GM12878 (cell line): ENCODE measurements around the gene MXI1. TPM values are rescaled to one million over a fixed set of nuclear protein-coding genes. Genes with fewer than 3 reads are reported as not detected.

Experiments used
- ATAC-seq: fragments of 200-7000 bp; cut with Tn5 transposase; 3 replicates; pipeline ENCODE4 v1.9.1; 2020; ENCODE audit warnings: mild to moderate bottlenecking, moderate library complexity
- BruUV-seq: library from RNA; stranded (reverse); fragments of 400-500 nt; replicated peaks from 2 replicates; lab custom pipeline; 2021; lab: Mats Ljungman, UMichigan
- CTCF ChIA-PET: fragments of 300-600 bp; sonication (Branson Sonifier 250); formaldehyde crosslinking; extraction: SDS; loops from one replicate; lab custom pipeline; 2021; ENCODE audit warnings: inconsistent platforms; lab: Yijun Ruan, JAX
- POLR2A ChIA-PET: fragments of 350-600 bp; formaldehyde crosslinking; extraction: SDS; loops from one replicate; lab custom pipeline; 2021; ENCODE audit warnings: inconsistent platforms; lab: Charles Lee
- RAD21 ChIA-PET: fragments of 300-600 bp; sonication (Branson Sonifier 250); formaldehyde crosslinking; loops from one replicate; lab custom pipeline; 2023; ENCODE audit warnings: antibody characterized with exemption; ENCODE audit not compliant: unreplicated experiment; lab: Charles Lee
- SMC1A ChIA-PET: fragments of 300-600 bp; sonication (Branson Sonifier 250); formaldehyde crosslinking; loops from one replicate; lab custom pipeline; 2023; ENCODE audit not compliant: unreplicated experiment, uncharacterized antibody; lab: Charles Lee
- DNase-seq: peaks from one replicate; pipeline ENCODE4 v3.0.0-alpha.2; 2011; ENCODE audit warnings: low read depth, low spot score
- FAIRE-seq: peaks from 3 replicates; lab custom pipeline; 2011; peaks lifted over from hg19 to GRCh38; lab: Jason Lieb, UNC
- H2AFZ ChIP-seq: 2 replicates; pipeline ENCODE4 v1.6.0; 2011; ENCODE audit warnings: low read depth, low read length, control low read depth; ENCODE audit not compliant: control insufficient read depth
- H3K27ac ChIP-seq: 2 replicates; pipeline ENCODE4 v1.5.1; 2011; ENCODE audit warnings: control low read depth; ENCODE audit not compliant: control insufficient read depth, insufficient read depth
- H3K27me3 ChIP-seq, 2 experiments: replicated peaks in 1 of 2; 2 replicates each; pipeline versions ENCODE4 v1.6.0 to v1.6.1; 2011; ENCODE audit warnings: low read length in 1 of 2; ENCODE audit not compliant: control insufficient read depth in 2 of 2, insufficient read depth in 2 of 2
- H3K36me3 ChIP-seq, 2 experiments: 2 replicates each; pipeline ENCODE4 v1.5.1; 2011; ENCODE audit warnings: low read length in 1 of 2; ENCODE audit not compliant: control insufficient read depth in 2 of 2, insufficient read depth in 2 of 2
- H3K4me1 ChIP-seq: 2 replicates; pipeline ENCODE4 v1.6.1; 2011; ENCODE audit warnings: mild to moderate bottlenecking, low read length, moderate library complexity, mixed read lengths; ENCODE audit not compliant: control insufficient read depth, insufficient read depth
- H3K4me2 ChIP-seq: 2 replicates; pipeline ENCODE4 v1.6.0; 2011; ENCODE audit warnings: control low read depth; ENCODE audit not compliant: control insufficient read depth, insufficient read depth
- H3K4me3 ChIP-seq: fragments of 200-600 bp; sonication (generic); 2 replicates; pipeline ENCODE4 v1.5.1; 2016
- H3K79me2 ChIP-seq: 2 replicates; pipeline ENCODE4 v1.6.0; 2011; ENCODE audit warnings: low read length; ENCODE audit not compliant: control insufficient read depth, insufficient read depth
- H3K9ac ChIP-seq: 2 replicates; pipeline ENCODE4 v1.8.0; 2011; ENCODE audit warnings: low read length, control low read depth, mixed read lengths; ENCODE audit not compliant: control insufficient read depth, insufficient read depth
- H3K9me3 ChIP-seq: replicated peaks from 3 replicates; pipeline ENCODE4 v1.5.1; 2011; ENCODE audit warnings: mild to moderate bottlenecking, low read length; ENCODE audit not compliant: control insufficient read depth, insufficient read depth
- H4K20me1 ChIP-seq: 2 replicates; pipeline ENCODE4 v1.6.0; 2011; ENCODE audit not compliant: control insufficient read depth, insufficient read depth
- IKZF2 ChIP-seq, 2 experiments: fragments of 450-650 bp; IDR thresholded peaks; 2 replicates each; pipeline ENCODE4 v1.6.1; 2017; ENCODE audit warnings: mild to moderate bottlenecking in 2 of 2, moderate library complexity in 2 of 2
- MLLT1 ChIP-seq: fragments of 450-650 bp; IDR thresholded peaks from 2 replicates; pipeline ENCODE4 v1.6.1; 2016; ENCODE audit warnings: mild to moderate bottlenecking
- NBN ChIP-seq: fragments of 450-650 bp; IDR thresholded peaks from 2 replicates; pipeline ENCODE4 v1.6.1; 2016
- NKRF ChIP-seq: fragments of 450-650 bp; conservative IDR thresholded peaks from 2 replicates; pipeline ENCODE4 v1.6.1; 2017; ENCODE audit warnings: mild to moderate bottlenecking, moderate library complexity
- RAD21 ChIP-seq: IDR thresholded peaks from 2 replicates; pipeline ENCODE4 v1.6.1; 2011; ENCODE audit warnings: mild to moderate bottlenecking, low read depth, low read length, moderate library complexity; ENCODE audit not compliant: insufficient read depth
- SMC3 ChIP-seq: IDR thresholded peaks from 2 replicates; pipeline ENCODE4 v1.6.1; 2011; ENCODE audit warnings: low read length, improper control_type of control experiment, borderline replicate concordance
- SPI1 ChIP-seq: IDR thresholded peaks from 2 replicates; pipeline ENCODE4 v1.6.1; 2011; ENCODE audit warnings: low read depth, mild to moderate bottlenecking, low read length, moderate library complexity, borderline replicate concordance; ENCODE audit not compliant: insufficient read depth
- TAF1 ChIP-seq: IDR thresholded peaks from 2 replicates; pipeline ENCODE4 v1.6.1; 2011; ENCODE audit warnings: mild to moderate bottlenecking, low read depth, low read length, borderline replicate concordance
- TBL1XR1 ChIP-seq: IDR thresholded peaks from 2 replicates; pipeline ENCODE4 v1.6.1; 2012; ENCODE audit warnings: low read depth, low read length, improper control_type of control experiment
- WGBS: methylation state at CpG from one replicate; pipeline ENCODE4 v1.1.6; 2016; ENCODE audit warnings: low lambda C conversion rate; ENCODE audit not compliant: insufficient replicate concordance, insufficient coverage; ENCODE audit errors: missing lambda C conversion rate; 5-methylcytosine and 5-hydroxymethylcytosine counted together
- in situ Hi-C: fragments of 300-500 bp; cut with MboI; formaldehyde crosslinking; loops from 9 replicates; pipeline ENCODE4 v1.14.3; 2018; ENCODE audit warnings: mixed read lengths
- intact Hi-C: fragments of 100-400 bp; cut with micrococcal nuclease; formaldehyde crosslinking; loops from one replicate; pipeline ENCODE4 v1.14.2; 2022; ENCODE audit not compliant: unreplicated experiment
- polyA plus RNA-seq, 11 experiments: library from polyadenylated mRNA; depleted of rRNA in 4 of 11; unstranded in 6 of 11; stranded (reverse) in 5 of 11; fragments of >200 nt; fragmentation: Nextera tagmentation in 4 of 11; fragmentation: Illumina TruSeq in 1 of 11; extraction: Ambion mirVana in 4 of 11; extraction: Trizol in 1 of 11; gene quantifications; 1 replicate in 1 of 11; 2 replicates in 10 of 11; pipeline versions ENCODE4 v1.2.1 to v1.2.3, GENCODE V29; 2011 to 2016; ENCODE audit warnings: inconsistent platforms in 2 of 11, missing spikeins in 2 of 11, low read depth in 1 of 11
- total RNA-seq, 4 experiments: library from RNA; depleted of rRNA in 3 of 4; stranded (reverse); fragments of >200 nt in 3 of 4; fragmentation: Illumina TruSeq in 1 of 4; extraction: Trizol in 1 of 4; gene quantifications; 2 replicates each; pipeline versions ENCODE4 v1.2.1 to v1.2.3, GENCODE V29; 2013 to 2021
- TF ChIP-seq, protein P1 (sequence below): fragments of 450-650 bp; IDR thresholded peaks from 2 replicates; pipeline ENCODE4 v1.6.1; 2017; ENCODE audit warnings: mild to moderate bottlenecking, low read depth, inconsistent platforms; ENCODE audit not compliant: poor library complexity, severe bottlenecking
- TF ChIP-seq, protein P2 (sequence below): fragments of 450-650 bp; IDR thresholded peaks from 2 replicates; pipeline ENCODE4 v1.6.1; 2017; ENCODE audit warnings: mild to moderate bottlenecking

Gene MXI1
- total and polyA plus RNA-seq, 10 of the 15 experiments (the other 5 are each of a cell fraction or from before 2014, with no cell fraction given), result 0.23 to 8.0 (median 0.41) TPM

DNA sequence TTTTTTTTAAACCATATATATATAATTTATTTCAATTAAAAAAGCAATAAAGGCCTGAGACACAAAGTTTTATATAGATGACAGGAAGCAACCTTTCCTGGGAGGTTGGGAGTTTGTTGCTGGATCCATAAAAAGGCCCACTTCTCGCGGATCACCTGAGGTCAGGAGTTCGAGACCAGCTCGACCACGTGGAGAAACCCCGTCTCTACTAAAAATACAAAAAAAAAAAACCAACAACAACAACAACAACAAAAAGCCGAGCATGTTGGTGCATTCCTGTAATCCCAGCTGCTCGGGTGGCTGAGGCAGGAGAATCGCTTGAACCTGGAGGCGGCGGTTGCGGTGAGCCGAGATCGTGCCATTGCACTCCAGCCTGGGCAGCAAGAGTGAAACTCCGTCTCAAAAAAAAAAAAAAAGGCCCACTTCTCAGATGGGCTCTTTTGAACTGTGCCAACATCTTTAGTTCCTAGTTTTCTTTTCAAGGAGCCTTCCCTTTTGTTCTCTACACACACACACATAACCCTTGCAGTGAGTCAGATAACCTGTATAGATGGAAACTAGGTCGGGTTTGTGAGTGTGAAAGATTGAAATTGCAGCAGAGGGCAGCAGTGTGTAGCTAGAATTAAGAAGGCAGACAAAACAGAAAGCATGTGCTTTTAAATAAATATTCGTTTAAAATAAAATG lies 98.5 kb downstream of the MXI1 start:
- H3K27ac ChIP-seq, result no peak overlapping the region
- intact Hi-C loops, result loop anchor here (1.0 to 10.0 kb wide), 4 partner anchors 294 to 699 kb away; no protein-coding TSS in a partner anchor
- H3K79me2 ChIP-seq, result peaks cover 40% of the 10 kb centered on the region
- RAD21 ChIA-PET, result interaction anchor here (0.8 to 6.9 kb wide), 26 partner anchors 8 to 1831 kb away, joined by 3 to 151 read pairs (median 5); partner anchors contain the start of genes BBIP1, SHOC2 and SMC3
- no peaks in the 10 kb centered on the region for H4K20me1 ChIP-seq
- FAIRE-seq (peak; percentile 54), ATAC-seq (peak; percentile 72), DNase-seq (peak; percentile 65)
- CTCF ChIA-PET, result interaction anchor here (0.6 to 7.0 kb wide), 46 partner anchors 9 to 467 kb away, joined by 3 to 191 read pairs (median 6); partner anchors contain the start of gene SMC3
- H3K9me3 ChIP-seq, result no peaks in the 10 kb centered on the region
- H3K27me3 ChIP-seq, result no peaks in the 10 kb centered on the region
- H3K36me3 ChIP-seq, result peaks cover 0 to 6% of the 10 kb centered on the region in 2 experiments; a peak in 1 of 4 replicates
- H3K4me1 ChIP-seq, result peaks cover 7% of the 10 kb centered on the region; the same call in 1 of the 2 replicates
- in situ Hi-C loops, result loop anchor here (10.0 to 25.0 kb wide), 2 partner anchors 369 to 1831 kb away; no protein-coding TSS in a partner anchor
- no TSS peak for BruUV-seq
- no peak overlapping the region for H3K4me3 ChIP-seq
- POLR2A ChIA-PET, result interaction anchor here (0.6 to 1.9 kb wide), 22 partner anchors 8 to 305 kb away, joined by 3 to 10 read pairs (median 4); no protein-coding TSS in a partner anchor
- WGBS, result 61% methylated on average over 17 of the region's 17 CpGs
- H2AFZ ChIP-seq, result peak overlapping the region; percentile 48
- peak overlapping the region; percentile 92; the same call in 1 of the 2 replicates for H3K9ac ChIP-seq
- H3K4me2 ChIP-seq, result peak overlapping the region; percentile 62; the same call in 1 of the 2 replicates
- SMC1A ChIA-PET, result interaction anchor here (0.8 to 5.4 kb wide), 32 partner anchors 8 to 613 kb away, joined by 3 to 69 read pairs (median 5); partner anchors contain the start of genes BBIP1 and SHOC2
- TF ChIP-seq RAD21 (peak; percentile 87), TBL1XR1 (no peak), SMC3 (peak; percentile 78), SPI1 (no peak), NKRF (no peak), TAF1 (no peak), NBN (peak; percentile 71; the same call in 1 of the 2 replicates), IKZF2 (IDR thresholded peaks at IDR 0.05) (0 out of 4 replicates have a peak, but pooled peaks of 1 of the 2 experiments have one; percentile 14), MLLT1 (peak; percentile 99)
- TF ChIP-seq, protein P1, sequence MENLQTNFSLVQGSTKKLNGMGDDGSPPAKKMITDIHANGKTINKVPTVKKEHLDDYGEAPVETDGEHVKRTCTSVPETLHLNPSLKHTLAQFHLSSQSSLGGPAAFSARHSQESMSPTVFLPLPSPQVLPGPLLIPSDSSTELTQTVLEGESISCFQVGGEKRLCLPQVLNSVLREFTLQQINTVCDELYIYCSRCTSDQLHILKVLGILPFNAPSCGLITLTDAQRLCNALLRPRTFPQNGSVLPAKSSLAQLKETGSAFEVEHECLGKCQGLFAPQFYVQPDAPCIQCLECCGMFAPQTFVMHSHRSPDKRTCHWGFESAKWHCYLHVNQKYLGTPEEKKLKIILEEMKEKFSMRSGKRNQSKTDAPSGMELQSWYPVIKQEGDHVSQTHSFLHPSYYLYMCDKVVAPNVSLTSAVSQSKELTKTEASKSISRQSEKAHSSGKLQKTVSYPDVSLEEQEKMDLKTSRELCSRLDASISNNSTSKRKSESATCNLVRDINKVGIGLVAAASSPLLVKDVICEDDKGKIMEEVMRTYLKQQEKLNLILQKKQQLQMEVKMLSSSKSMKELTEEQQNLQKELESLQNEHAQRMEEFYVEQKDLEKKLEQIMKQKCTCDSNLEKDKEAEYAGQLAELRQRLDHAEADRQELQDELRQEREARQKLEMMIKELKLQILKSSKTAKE, result peak; percentile 18
- TF ChIP-seq, protein P2, sequence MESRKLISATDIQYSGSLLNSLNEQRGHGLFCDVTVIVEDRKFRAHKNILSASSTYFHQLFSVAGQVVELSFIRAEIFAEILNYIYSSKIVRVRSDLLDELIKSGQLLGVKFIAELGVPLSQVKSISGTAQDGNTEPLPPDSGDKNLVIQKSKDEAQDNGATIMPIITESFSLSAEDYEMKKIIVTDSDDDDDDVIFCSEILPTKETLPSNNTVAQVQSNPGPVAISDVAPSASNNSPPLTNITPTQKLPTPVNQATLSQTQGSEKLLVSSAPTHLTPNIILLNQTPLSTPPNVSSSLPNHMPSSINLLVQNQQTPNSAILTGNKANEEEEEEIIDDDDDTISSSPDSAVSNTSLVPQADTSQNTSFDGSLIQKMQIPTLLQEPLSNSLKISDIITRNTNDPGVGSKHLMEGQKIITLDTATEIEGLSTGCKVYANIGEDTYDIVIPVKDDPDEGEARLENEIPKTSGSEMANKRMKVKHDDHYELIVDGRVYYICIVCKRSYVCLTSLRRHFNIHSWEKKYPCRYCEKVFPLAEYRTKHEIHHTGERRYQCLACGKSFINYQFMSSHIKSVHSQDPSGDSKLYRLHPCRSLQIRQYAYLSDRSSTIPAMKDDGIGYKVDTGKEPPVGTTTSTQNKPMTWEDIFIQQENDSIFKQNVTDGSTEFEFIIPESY, result peak; percentile 81
